OCI-M1 (cell line): Measurements from ENCODE around the gene ICAM5.

Source experiments
- DNase-seq: peaks from one replicate; lab custom pipeline; 2025; lab: John Stamatoyannopoulos, UW

Gene ICAM5

GRCh38 chr19:10292206-10292788 is 2.5 kb downstream of the ICAM5 start:
- DNase-seq = peak; percentile 92

- no peak for DNase-seq
Observed at GRCh38 chr19:10292789-10293636, 3.3 kb downstream of the ICAM5 start.

DNA sequence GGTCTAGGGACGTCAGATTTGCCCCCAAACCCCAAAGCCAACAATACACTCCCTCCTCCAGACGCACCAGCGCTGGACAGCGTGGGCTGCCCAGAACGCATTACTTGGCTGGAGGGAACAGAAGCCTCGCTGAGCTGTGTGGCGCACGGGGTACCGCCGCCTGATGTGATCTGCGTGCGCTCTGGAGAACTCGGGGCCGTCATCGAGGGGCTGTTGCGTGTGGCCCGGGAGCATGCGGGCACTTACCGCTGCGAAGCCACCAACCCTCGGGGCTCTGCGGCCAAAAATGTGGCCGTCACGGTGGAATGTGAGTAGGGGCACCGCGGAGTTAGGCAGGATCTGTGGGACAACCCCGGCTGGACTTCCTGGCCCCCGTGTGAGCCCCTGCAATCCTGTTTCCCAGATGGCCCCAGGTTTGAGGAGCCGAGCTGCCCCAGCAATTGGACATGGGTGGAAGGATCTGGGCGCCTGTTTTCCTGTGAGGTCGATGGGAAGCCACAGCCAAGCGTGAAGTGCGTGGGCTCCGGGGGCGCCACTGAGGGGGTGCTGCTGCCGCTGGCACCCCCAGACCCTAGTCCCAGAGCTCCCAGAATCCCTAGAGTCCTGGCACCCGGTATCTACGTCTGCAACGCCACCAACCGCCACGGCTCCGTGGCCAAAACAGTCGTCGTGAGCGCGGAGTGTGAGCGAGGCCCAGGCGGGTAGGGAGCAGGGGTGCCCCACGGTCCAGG is 4.0 kb downstream of the ICAM5 start:
- DNase-seq = no peak

- no peak for DNase-seq
Observed at GRCh38 chr19:10294368-10294697, 4.6 kb downstream of the ICAM5 start.

- DNase-seq = no peak
Observed at GRCh38 chr19:10295305-10295846, 5.6 kb downstream of the ICAM5 start.

DNA sequence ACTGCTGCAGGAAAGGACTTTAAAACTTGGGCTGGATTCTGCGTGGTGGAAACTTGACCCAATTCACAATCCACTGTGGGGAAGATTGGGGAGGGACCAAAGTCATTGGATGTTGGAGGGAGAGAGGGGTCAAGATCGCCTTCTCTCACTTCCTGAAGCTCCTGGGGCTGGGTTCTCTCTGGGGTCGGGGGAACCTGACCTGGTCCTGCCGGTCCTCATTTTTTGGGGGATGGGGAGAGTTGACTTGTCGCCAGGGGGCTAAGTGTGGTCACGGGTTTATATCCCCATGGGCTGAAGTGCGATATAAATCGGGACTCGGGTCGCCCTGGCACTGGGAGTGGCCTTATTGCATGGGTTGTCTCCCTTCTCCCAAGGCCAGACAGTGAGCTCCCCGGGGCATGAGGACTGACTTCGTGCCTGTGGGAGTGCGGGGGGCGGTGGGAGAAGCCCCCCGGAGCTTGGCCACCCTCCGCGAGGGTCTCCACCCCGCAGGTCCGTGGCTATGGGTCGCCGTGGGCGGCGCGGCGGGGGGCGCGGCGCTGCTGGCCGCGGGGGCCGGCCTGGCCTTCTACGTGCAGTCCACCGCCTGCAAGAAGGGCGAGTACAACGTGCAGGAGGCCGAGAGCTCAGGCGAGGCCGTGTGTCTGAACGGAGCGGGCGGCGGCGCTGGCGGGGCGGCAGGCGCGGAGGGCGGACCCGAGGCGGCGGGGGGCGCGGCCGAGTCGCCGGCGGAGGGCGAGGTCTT is 6.3 kb downstream of the ICAM5 start:
- no peak for DNase-seq

- peak; percentile 100 for DNase-seq
Observed at GRCh38 chr19:10299545-10300458, 10.1 kb downstream of the ICAM5 start.

DNA sequence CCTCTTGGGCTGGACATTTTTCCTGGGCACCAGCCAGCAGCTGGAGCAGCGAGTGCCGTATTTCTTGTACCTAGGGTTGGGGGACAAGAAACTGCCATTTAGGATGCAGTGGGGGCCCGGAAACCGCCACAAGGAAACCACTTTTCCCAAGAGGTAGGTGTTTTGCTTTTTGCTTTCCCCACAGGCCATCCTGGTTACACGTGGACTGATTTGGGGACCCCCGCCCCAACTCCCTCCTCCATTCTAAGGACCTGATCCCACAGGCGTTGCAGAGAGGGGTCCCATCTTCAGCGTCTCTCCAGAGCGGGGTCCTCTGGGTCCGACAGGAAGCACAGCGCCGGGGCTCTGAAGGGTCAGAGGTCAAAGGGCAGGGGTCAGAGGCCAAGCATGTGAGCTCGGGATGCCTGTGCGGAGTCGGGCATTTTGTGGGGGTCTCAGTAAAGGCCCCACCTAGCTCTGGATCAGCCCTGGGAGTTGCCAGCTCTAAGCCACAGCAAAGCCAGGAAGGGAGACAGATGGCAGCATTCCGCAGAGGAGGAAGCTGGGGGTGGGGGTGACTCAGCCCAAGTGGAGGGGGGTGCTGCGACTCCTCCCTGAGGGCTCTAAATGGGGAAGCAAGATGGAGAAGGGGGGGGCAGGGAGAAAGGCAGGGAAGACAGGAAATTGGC is 15.5 kb downstream of the ICAM5 start:
- DNase-seq = no peak

DNA sequence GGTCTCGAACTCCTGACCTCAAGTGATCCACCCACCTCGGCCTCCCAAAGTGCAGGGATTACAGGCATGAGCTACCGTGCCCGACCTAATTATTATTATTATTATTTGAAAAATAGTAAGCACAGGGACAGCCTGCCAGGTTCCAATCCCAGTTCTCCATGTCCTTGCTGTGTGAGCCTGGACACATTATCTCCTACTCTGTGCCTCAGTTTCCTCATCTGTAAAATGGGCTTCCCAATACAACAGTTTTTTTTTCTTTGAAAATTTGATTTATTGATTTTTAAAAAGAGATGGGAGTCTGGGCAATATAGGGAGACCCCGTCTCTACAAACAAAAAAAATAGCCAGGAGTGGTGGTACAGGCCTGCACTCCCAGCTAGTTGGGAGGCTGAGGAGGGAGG is 16.6 kb downstream of the ICAM5 start:
- DNase-seq = no peak

DNA sequence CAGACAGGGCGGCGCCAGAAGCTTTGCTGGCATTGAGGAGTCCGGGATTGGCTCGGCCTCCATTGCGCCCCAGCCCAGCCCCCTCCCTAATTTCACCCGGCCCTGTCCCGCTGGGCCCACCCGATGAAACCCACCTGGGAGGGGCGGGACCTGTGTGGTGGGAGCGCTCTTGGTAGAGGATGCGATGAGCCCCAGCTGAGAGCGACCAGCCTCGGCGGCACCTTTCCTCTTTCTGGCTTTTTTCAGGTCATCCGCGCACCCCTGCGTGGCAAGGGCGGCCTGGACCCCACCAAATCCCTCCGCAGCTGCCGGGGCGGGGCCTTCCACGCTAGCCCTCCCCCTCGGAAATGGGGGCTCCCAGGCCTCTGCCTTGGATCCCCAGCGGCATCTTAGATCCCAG is 19.7 kb downstream of the ICAM5 start, which contains the start of gene ZGLP1:
ZGLP1 (minus strand) TSS at position 393 of the 400 bp plus-strand sequence.
- no peak for DNase-seq

DNA sequence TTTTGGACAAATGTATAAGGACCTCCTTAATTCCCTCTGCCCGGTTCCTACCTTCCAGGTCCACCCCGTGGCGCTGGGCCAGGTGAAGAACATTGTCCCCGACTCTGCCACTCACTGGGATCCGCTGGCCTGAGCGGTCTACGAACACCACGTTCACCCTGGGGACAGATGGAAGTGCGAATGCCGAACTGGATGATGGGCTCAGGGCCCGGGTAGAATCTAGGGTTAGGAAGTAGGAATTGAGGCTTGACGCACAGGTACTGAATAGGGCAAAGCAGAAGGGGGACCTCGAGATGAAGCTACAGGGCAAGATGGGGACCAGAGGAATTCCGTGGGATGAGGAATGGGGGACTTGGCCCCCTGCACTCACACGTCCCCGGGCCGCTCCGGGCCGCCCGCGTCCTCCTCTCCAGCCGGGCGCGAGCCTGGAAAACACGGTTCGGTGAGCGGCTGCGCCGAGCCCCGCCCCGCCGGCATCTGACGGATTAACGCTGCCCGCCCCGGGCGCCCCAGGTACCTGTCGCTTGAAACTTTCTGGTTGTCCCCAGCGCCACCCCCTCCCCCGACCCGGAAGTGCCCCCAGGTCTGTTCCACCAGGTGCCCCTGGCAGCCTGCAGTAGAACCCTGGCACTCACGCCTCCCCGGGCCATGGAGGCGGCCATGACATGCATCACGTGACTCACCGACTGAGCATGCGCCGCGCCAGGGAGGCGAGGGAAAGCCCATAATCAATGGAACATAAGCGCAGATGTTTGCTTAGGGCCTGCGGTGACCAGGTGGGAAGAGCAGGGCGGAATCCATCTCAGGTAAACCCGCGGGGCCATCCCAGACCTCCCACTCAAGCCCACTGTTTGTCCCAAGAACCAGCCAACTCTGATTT is 25.8 kb downstream of the ICAM5 start, which contains the start of gene FDX2:
FDX2 (minus strand) TSS at position 681 of the 880 bp plus-strand sequence; CDS start at position 662, 19 bp downstream.
- DNase-seq = peak; percentile 98

GRCh38 chr19:10316229-10317044 is 26.7 kb downstream of the ICAM5 start:
- peak; percentile 86 for DNase-seq

GRCh38 chr19:10317045-10317856 is 27.5 kb downstream of the ICAM5 start:
- no peak for DNase-seq

GRCh38 chr19:10317857-10318462 is 28.2 kb downstream of the ICAM5 start:
- no peak for DNase-seq

DNA sequence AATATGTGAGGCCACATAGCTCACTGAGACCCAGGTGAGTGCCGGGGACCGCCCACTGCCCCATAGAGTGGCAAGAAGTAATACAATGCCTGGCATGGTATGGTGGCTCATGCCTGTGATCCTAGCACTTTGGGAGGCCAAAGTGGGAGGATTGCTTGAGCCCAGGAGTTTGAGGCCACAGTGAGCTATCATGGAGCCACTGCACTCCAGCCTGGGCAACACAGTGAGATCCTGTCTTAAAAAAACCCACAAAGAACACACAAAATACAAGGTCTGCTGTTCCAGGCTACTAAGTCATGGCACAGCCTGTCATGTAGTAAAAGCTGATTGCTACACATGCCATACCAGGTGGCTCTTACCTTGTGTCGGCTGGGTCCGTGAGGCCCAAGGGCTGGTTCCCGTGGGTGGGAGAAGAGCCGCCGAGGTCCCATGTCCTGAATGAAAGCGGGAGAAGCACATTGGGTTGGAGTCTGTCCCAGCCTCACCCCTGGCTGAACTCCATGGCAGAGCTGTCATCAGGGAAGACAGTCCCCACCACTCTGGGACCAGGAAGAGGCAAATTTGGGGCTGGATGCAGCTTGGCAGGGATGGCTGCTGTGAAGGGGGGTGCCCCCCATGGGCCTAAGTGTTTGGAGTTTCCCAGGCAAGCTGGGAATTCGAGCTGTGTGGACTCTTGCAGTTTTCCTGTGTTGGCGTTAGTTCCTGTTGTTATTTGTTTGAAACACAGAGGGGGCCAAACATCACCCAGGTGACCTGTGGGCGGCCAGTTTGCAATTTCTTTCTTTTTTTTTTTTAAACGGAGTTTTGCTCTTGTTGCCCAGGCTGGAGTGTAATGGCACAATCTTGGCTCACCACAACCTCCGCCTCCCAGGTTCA is 29.3 kb downstream of the ICAM5 start:
- DNase-seq = no peak
